HepG2 (cell line): Measurements from ENCODE around the gene NOPCHAP1. TPM values are rescaled to one million over a fixed set of nuclear protein-coding genes. Genes with fewer than 3 reads are reported as not detected.

Experiments
- ATAC-seq: fragments of 200-7000 bp; cut with Tn5 transposase; 3 replicates; pipeline ENCODE4 v1.9.1; 2020; ENCODE audit warnings: mild to moderate bottlenecking, moderate library complexity
- BruUV-seq: library from RNA; stranded (reverse); fragments of 400-500 nt; replicated peaks from 2 replicates; lab custom pipeline; 2021; lab: Mats Ljungman, UMichigan
- CTCF ChIA-PET: fragments of 300-600 bp; formaldehyde crosslinking; extraction: SDS; loops from one replicate; lab custom pipeline; 2021; ENCODE audit warnings: low total read pairs, inconsistent platforms, low intra/inter-chr PET ratio; lab: Yijun Ruan, JAX
- POLR2A ChIA-PET: fragments of 350-600 bp; sonication (Branson Sonifier 250); formaldehyde crosslinking; loops from one replicate; lab custom pipeline; 2020; ENCODE audit warnings: antibody characterized with exemption, inconsistent platforms; lab: Yijun Ruan, JAX
- DNase-seq: peaks from one replicate; pipeline ENCODE4 v3.0.0-alpha.2; 2015; ENCODE audit warnings: low spot score
- FAIRE-seq: peaks from 3 replicates; lab custom pipeline; 2011; peaks lifted over from hg19 to GRCh38; lab: Jason Lieb, UNC
- H2AFZ ChIP-seq: one replicate; pipeline ENCODE4 v1.6.1; 2011; ENCODE audit warnings: low read length, inconsistent platforms
- H3K27ac ChIP-seq: fragments of 300-600 bp; 3 replicates; pipeline ENCODE4 v1.8.0; 2011; ENCODE audit warnings: mixed run types, mild to moderate bottlenecking, mixed read lengths, low read length, inconsistent platforms; ENCODE audit not compliant: insufficient read depth; ENCODE audit errors: extremely low read length
- H3K27me3 ChIP-seq, 2 experiments: fragments of 200-600 bp in 1 of 2; 2 replicates in 1 of 2; 3 replicates in 1 of 2; pipeline versions ENCODE4 v1.6.0 to v1.8.0; 2011; ENCODE audit warnings: low read length in 2 of 2, mild to moderate bottlenecking in 2 of 2, moderate library complexity in 2 of 2, inconsistent platforms in 1 of 2; ENCODE audit not compliant: insufficient read depth in 2 of 2, control insufficient read depth in 1 of 2
- H3K36me3 ChIP-seq, 2 experiments: fragments of 200-600 bp in 1 of 2; replicated peaks in 1 of 2; 2 replicates in 1 of 2; 3 replicates in 1 of 2; pipeline versions ENCODE4 v1.5.1 to v1.8.0; 2011; ENCODE audit warnings: low read length in 2 of 2, inconsistent platforms in 1 of 2; ENCODE audit not compliant: insufficient read depth in 2 of 2, control insufficient read depth in 1 of 2
- H3K4me1 ChIP-seq: 2 replicates; pipeline ENCODE4 v1.5.1; 2012; ENCODE audit warnings: low read length, inconsistent platforms; ENCODE audit not compliant: insufficient read depth
- H3K4me2 ChIP-seq: 2 replicates; pipeline ENCODE4 v1.6.0; 2011; ENCODE audit warnings: low read depth, low read length, inconsistent platforms
- H3K4me3 ChIP-seq, 3 experiments: fragments of 200-600 bp in 1 of 3; sonication (generic), shearing (Covaris generic) in 1 of 3; replicated peaks in 1 of 3; 2 replicates each; pipeline ENCODE4 v1.5.1; 2011 to 2016; ENCODE audit warnings: low read length in 3 of 3, inconsistent platforms in 2 of 3, low read depth in 2 of 3, mild to moderate bottlenecking in 2 of 3, control low read depth in 1 of 3, mixed read lengths in 1 of 3; ENCODE audit not compliant: insufficient read depth in 1 of 3
- H3K79me2 ChIP-seq: one replicate; pipeline ENCODE4 v1.6.1; 2011; ENCODE audit warnings: low read length, inconsistent platforms; ENCODE audit not compliant: insufficient read depth
- H3K9ac ChIP-seq: 2 replicates; pipeline ENCODE4 v1.6.0; 2011; ENCODE audit warnings: mild to moderate bottlenecking, low read depth, low read length, inconsistent platforms; ENCODE audit not compliant: insufficient read depth
- H3K9me3 ChIP-seq: 2 replicates; pipeline ENCODE4 v1.5.1; 2012; ENCODE audit warnings: mild to moderate bottlenecking, low read length
- H4K20me1 ChIP-seq: 2 replicates; pipeline ENCODE4 v1.6.0; 2011; ENCODE audit warnings: inconsistent platforms, mild to moderate bottlenecking, low read length, moderate library complexity; ENCODE audit not compliant: insufficient read depth
- EZH2 ChIP-seq: conservative IDR thresholded peaks from 2 replicates; pipeline ENCODE4 v1.6.1; 2012; ENCODE audit warnings: mild to moderate bottlenecking, low read depth, low read length, moderate library complexity
- FOXK2 ChIP-seq: fragments of 450-650 bp; IDR thresholded peaks from 2 replicates; pipeline ENCODE4 v1.6.1; 2016
- GTF3A ChIP-seq: sonication (generic); formaldehyde crosslinking; conservative IDR thresholded peaks from 2 replicates; pipeline ENCODE4 v1.4.0; 2020; ENCODE audit warnings: mild to moderate bottlenecking, missing genetic modification reagents
- HDAC6 ChIP-seq: fragments of 200-600 bp; sonication (generic); IDR thresholded peaks from 2 replicates; pipeline ENCODE4 v1.7.0; 2017; ENCODE audit warnings: mild to moderate bottlenecking, antibody characterized with exemption, low read length, low read depth
- JDP2 ChIP-seq: sonication (generic); formaldehyde crosslinking; IDR thresholded peaks from 2 replicates; pipeline ENCODE4 v1.8.1; 2022; ENCODE audit warnings: missing genetic modification reagents, borderline replicate concordance
- KDM6A ChIP-seq: IDR thresholded peaks from 2 replicates; pipeline ENCODE4 v1.6.1; 2016; ENCODE audit warnings: low read depth
- MAFG ChIP-seq: sonication (generic); formaldehyde crosslinking; IDR thresholded peaks from 2 replicates; pipeline ENCODE4 v1.5.1; 2020; ENCODE audit warnings: mild to moderate bottlenecking, missing genetic modification reagents
- PAWR ChIP-seq: sonication (generic); formaldehyde crosslinking; IDR thresholded peaks from 2 replicates; pipeline ENCODE4 v1.4.0; 2020; ENCODE audit warnings: missing genetic modification reagents, mild to moderate bottlenecking, borderline replicate concordance
- SIX1 ChIP-seq: sonication (generic); formaldehyde crosslinking; IDR thresholded peaks from 2 replicates; pipeline ENCODE4 v1.4.0; 2020; ENCODE audit warnings: missing genetic modification reagents, borderline replicate concordance
- TAF1 ChIP-seq: sonication (generic); formaldehyde crosslinking; IDR thresholded peaks from 2 replicates; pipeline ENCODE4 v1.4.0; 2020; ENCODE audit warnings: missing genetic modification reagents
- ZNF101 ChIP-seq: sonication (generic); formaldehyde crosslinking; IDR thresholded peaks from 2 replicates; pipeline ENCODE4 v1.4.0; 2020; ENCODE audit warnings: mild to moderate bottlenecking, low read depth, missing genetic modification reagents, borderline replicate concordance
- ZNF264 ChIP-seq: sonication (generic); formaldehyde crosslinking; IDR thresholded peaks from 2 replicates; pipeline ENCODE4 v1.4.0; 2020; ENCODE audit warnings: missing genetic modification reagents
- WGBS: methylation state at CpG from one replicate; pipeline ENCODE4 v1.1.6; 2017; ENCODE audit warnings: low lambda C conversion rate; 5-methylcytosine and 5-hydroxymethylcytosine counted together
- in situ Hi-C: cut with HindIII; loops from 2 replicates; pipeline ENCODE4 v1.10.0; 2017; ENCODE audit warnings: low pct_unique_long_range_greater_than_20kb; ENCODE audit not compliant: extremely low pct_ligation_motif_present
- intact Hi-C: fragments of 100-400 bp; cut with micrococcal nuclease; formaldehyde crosslinking; loops from one replicate; pipeline ENCODE4 v1.10.0; 2022; ENCODE audit not compliant: unreplicated experiment
- polyA plus RNA-seq, 8 experiments: library from polyadenylated mRNA; depleted of rRNA in 3 of 8; stranded (reverse) in 7 of 8; unstranded in 1 of 8; fragments of >200 nt; fragmentation: Illumina TruSeq in 4 of 8; extraction: Trizol in 4 of 8; gene quantifications; 2 replicates each; pipeline versions ENCODE4 v1.2.1 to v1.2.3, GENCODE V29; 2011 to 2016; ENCODE audit warnings: low read depth in 4 of 8, missing spikeins in 1 of 8, mixed read lengths in 1 of 8; ENCODE audit not compliant: insufficient read depth in 1 of 8
- total RNA-seq, 5 experiments: library from RNA; depleted of rRNA; stranded (reverse); fragments of >200 nt; fragmentation: Illumina TruSeq; extraction: Trizol; gene quantifications; 2 replicates each; pipeline ENCODE4 v1.2.3, GENCODE V29; 2016; ENCODE audit warnings: low read depth in 1 of 5
- TF ChIP-seq, protein P1 (sequence below): sonication (generic); formaldehyde crosslinking; IDR thresholded peaks from 2 replicates; pipeline ENCODE4 v1.8.0; 2022; ENCODE audit warnings: missing genetic modification reagents, low read depth, mild to moderate bottlenecking, borderline replicate concordance
- TF ChIP-seq, protein P2 (sequence below): sonication (generic); formaldehyde crosslinking; IDR thresholded peaks from 2 replicates; pipeline ENCODE4 v1.8.0; 2022; ENCODE audit warnings: mild to moderate bottlenecking, missing genetic modification reagents, moderate library complexity

The NOPCHAP1 gene
- total and polyA plus RNA-seq, 2 of the 13 experiments (the other 11 are each of a cell fraction or from before 2014, with no cell fraction given), result 5.7 to 38.1 TPM

GRCh38 chr12:105018012-105018411 lies 31.9 kb downstream of the NOPCHAP1 start:
- POLR2A ChIA-PET, result no interaction called here
- WGBS, result 100% methylated on average over 4 of the region's 4 CpGs
- DNase-seq, result no peak
- H3K79me2 ChIP-seq, result no peaks in the 10 kb centered on the region
- no peak for FAIRE-seq
- TF ChIP-seq JDP2, result no peak
- TF ChIP-seq ZNF101 (CRISPR knock-in tag), result no peak
- TF ChIP-seq PAWR (CRISPR knock-in tag), result no peak
- no peak for TF ChIP-seq EZH2
- no peak for TF ChIP-seq MAFG
- TF ChIP-seq HDAC6, result no peak
- TF ChIP-seq SIX1 (CRISPR knock-in tag), result no peak
- TF ChIP-seq, protein P1, sequence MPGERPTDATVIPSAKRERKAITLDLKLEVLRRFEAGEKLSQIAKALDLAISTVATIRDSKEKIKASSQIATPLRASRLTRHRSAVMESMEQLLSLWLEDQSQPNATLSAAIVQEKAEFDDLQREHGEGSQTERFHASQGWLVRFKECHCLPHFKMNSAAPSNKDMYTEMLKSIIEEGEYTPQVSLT (CRISPR knock-in tag), result no peak
- in situ Hi-C loops, result no loop called here
- ATAC-seq, result no peak
- H3K4me1 ChIP-seq, result peaks cover 6% of the 10 kb centered on the region; the same call in 1 of the 2 replicates
- intact Hi-C loops, result no loop called here
- H2AFZ ChIP-seq, result no peak overlapping the region
- peaks cover 0 to 7% of the 10 kb centered on the region in 2 experiments; a peak in 2 of 5 replicates for H3K36me3 ChIP-seq
- no peak overlapping the region for H3K4me2 ChIP-seq
- H3K27me3 ChIP-seq, result no peaks in the 10 kb centered on the region
- H3K9me3 ChIP-seq, result no peaks in the 10 kb centered on the region
- no TSS peak for BruUV-seq
- H4K20me1 ChIP-seq, result no peaks in the 10 kb centered on the region
- no peak overlapping the region for H3K4me3 ChIP-seq
- no peak overlapping the region for H3K27ac ChIP-seq
- CTCF ChIA-PET, result no interaction called here
- no peak overlapping the region for H3K9ac ChIP-seq

DNA sequence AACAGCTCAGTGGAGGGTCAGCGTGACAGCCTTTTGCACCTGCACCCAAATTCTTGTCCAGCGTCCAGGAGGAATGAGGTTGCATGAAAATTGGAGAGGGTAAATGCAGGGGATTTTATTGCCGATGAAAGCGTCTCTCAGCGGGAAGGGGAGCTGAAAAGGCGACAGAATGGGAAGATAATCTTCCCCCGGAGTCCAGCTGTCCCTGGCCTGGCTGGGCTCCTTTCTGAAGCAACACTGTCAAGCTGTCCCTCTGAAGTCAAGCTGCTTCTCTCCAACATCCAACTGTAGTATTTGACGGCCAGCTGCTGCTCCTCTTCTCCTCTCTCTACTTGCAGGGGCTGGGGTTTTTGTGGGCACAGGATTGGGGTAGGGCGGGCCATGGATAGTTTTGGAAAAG lies 32.7 kb downstream of the NOPCHAP1 start:
- Histone ChIP-seq H3K27ac (no peak overlapping the region), H3K4me3 (no peak overlapping the region), H3K79me2 (no peaks in the 10 kb centered on the region), H3K9ac (no peak overlapping the region), H3K36me3 (peaks cover 0 to 7% of the 10 kb centered on the region in 2 experiments; a peak in 1 of 5 replicates), H4K20me1 (no peaks in the 10 kb centered on the region), H3K4me1 (peaks cover 6% of the 10 kb centered on the region; the same call in 1 of the 2 replicates), H3K27me3 (no peaks in the 10 kb centered on the region), H2AFZ (no peak overlapping the region), H3K9me3 (no peaks in the 10 kb centered on the region), H3K4me2 (no peak overlapping the region)
- FAIRE-seq, result no peak
- intact Hi-C loops (no loop called here), in situ Hi-C loops (no loop called here)
- no peak for ATAC-seq
- ChIA-PET POLR2A (no interaction called here), CTCF (no interaction called here)
- WGBS, result 98% methylated on average over 9 of the region's 9 CpGs
- no TSS peak for BruUV-seq
- DNase-seq, result no peak
- TF ChIP-seq ZNF264 (CRISPR knock-in tag) (no peak), KDM6A (CRISPR knock-in tag) (no peak), FOXK2 (no peak), GTF3A (no peak), TAF1 (CRISPR knock-in tag) (no peak)
- TF ChIP-seq, protein P2, sequence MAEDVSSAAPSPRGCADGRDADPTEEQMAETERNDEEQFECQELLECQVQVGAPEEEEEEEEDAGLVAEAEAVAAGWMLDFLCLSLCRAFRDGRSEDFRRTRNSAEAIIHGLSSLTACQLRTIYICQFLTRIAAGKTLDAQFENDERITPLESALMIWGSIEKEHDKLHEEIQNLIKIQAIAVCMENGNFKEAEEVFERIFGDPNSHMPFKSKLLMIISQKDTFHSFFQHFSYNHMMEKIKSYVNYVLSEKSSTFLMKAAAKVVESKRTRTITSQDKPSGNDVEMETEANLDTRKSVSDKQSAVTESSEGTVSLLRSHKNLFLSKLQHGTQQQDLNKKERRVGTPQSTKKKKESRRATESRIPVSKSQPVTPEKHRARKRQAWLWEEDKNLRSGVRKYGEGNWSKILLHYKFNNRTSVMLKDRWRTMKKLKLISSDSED, result no peak
